HepG2 (cell line): ENCODE data around the gene SRCAP. TPM values are rescaled to one million over a fixed set of nuclear protein-coding genes. Genes with fewer than 3 reads are reported as not detected.

Experiments used
- CBX2 ChIP-seq, 2 experiments: fragments of 200-600 bp in 1 of 2; sonication (generic); formaldehyde crosslinking in 1 of 2; IDR thresholded peaks; 2 replicates each; pipeline versions ENCODE4 v1.7.0 to v1.8.1; 2018 to 2022; ENCODE audit warnings: low read depth in 2 of 2, low read length in 1 of 2, mild to moderate bottlenecking in 1 of 2, missing genetic modification reagents in 1 of 2
- GTF2F1 ChIP-seq: fragments of 150-350 bp; IDR thresholded peaks from 2 replicates; pipeline ENCODE4 v1.6.1; 2014; ENCODE audit warnings: low read length
- KLF6 ChIP-seq: IDR thresholded peaks from 2 replicates; pipeline ENCODE4 v1.8.0; 2016; ENCODE audit warnings: missing biosample characterization, missing genetic modification reagents
- MZF1 ChIP-seq: sonication (generic); formaldehyde crosslinking; IDR thresholded peaks from 2 replicates; pipeline ENCODE4 v1.8.1; 2023; ENCODE audit warnings: mild to moderate bottlenecking, missing genetic modification reagents, borderline replicate concordance
- PAX8 ChIP-seq: sonication (generic); formaldehyde crosslinking; IDR thresholded peaks from 2 replicates; pipeline ENCODE4 v1.8.0; 2022; ENCODE audit warnings: mild to moderate bottlenecking, missing genetic modification reagents, borderline replicate concordance
- RBAK ChIP-seq: sonication (generic); formaldehyde crosslinking; IDR thresholded peaks from 2 replicates; pipeline ENCODE4 v1.5.1; 2020; ENCODE audit warnings: mild to moderate bottlenecking, missing genetic modification reagents
- ZNF143 ChIP-seq: sonication (generic); formaldehyde crosslinking; IDR thresholded peaks from 2 replicates; pipeline ENCODE4 v1.4.0; 2020; ENCODE audit warnings: missing genetic modification reagents
- ZNF350 ChIP-seq: sonication (generic); formaldehyde crosslinking; IDR thresholded peaks from 2 replicates; pipeline ENCODE4 v1.4.0; 2020; ENCODE audit warnings: mild to moderate bottlenecking, low read depth, missing genetic modification reagents, borderline replicate concordance
- ZNF547 ChIP-seq: sonication (generic); formaldehyde crosslinking; IDR thresholded peaks from 2 replicates; pipeline ENCODE4 v1.5.1; 2020; ENCODE audit warnings: mild to moderate bottlenecking, missing genetic modification reagents
- ZNF562 ChIP-seq: sonication (generic); formaldehyde crosslinking; IDR thresholded peaks from 2 replicates; pipeline ENCODE4 v1.8.0; 2022; ENCODE audit warnings: missing genetic modification reagents, borderline replicate concordance
- ZNF564 ChIP-seq: sonication (generic); formaldehyde crosslinking; IDR thresholded peaks from 2 replicates; pipeline ENCODE4 v1.8.1; 2023; ENCODE audit warnings: mild to moderate bottlenecking, missing genetic modification reagents
- ZXDC ChIP-seq: sonication (generic); formaldehyde crosslinking; IDR thresholded peaks from 2 replicates; pipeline ENCODE4 v1.5.0; 2020; ENCODE audit warnings: mild to moderate bottlenecking, missing genetic modification reagents
- polyA plus RNA-seq, 8 experiments: library from polyadenylated mRNA; depleted of rRNA in 3 of 8; stranded (reverse) in 7 of 8; unstranded in 1 of 8; fragments of >200 nt; fragmentation: Illumina TruSeq in 4 of 8; extraction: Trizol in 4 of 8; gene quantifications; 2 replicates each; pipeline versions ENCODE4 v1.2.1 to v1.2.3, GENCODE V29; 2011 to 2016; ENCODE audit warnings: low read depth in 4 of 8, missing spikeins in 1 of 8, mixed read lengths in 1 of 8; ENCODE audit not compliant: insufficient read depth in 1 of 8
- total RNA-seq, 5 experiments: library from RNA; depleted of rRNA; stranded (reverse); fragments of >200 nt; fragmentation: Illumina TruSeq; extraction: Trizol; gene quantifications; 2 replicates each; pipeline ENCODE4 v1.2.3, GENCODE V29; 2016; ENCODE audit warnings: low read depth in 1 of 5
- TF ChIP-seq, protein P1 (sequence below): sonication (generic); formaldehyde crosslinking; IDR thresholded peaks from 2 replicates; pipeline ENCODE4 v1.4.0; 2020; ENCODE audit warnings: mild to moderate bottlenecking, missing genetic modification reagents
- TF ChIP-seq, protein P2 (sequence below): sonication (generic); formaldehyde crosslinking; conservative IDR thresholded peaks from 2 replicates; pipeline ENCODE4 v1.8.0; 2022; ENCODE audit warnings: low read depth, missing genetic modification reagents
- TF ChIP-seq, protein P3 (sequence below): IDR thresholded peaks from 2 replicates; pipeline ENCODE4 v1.6.1; 2018; ENCODE audit warnings: missing genetic modification reagents, mild to moderate bottlenecking, missing compliant biosample characterization

The SRCAP gene
- total and polyA plus RNA-seq, 2 of the 13 experiments (the other 11 are each of a cell fraction or from before 2014, with no cell fraction given) = 4.9 to 9.0 TPM

DNA sequence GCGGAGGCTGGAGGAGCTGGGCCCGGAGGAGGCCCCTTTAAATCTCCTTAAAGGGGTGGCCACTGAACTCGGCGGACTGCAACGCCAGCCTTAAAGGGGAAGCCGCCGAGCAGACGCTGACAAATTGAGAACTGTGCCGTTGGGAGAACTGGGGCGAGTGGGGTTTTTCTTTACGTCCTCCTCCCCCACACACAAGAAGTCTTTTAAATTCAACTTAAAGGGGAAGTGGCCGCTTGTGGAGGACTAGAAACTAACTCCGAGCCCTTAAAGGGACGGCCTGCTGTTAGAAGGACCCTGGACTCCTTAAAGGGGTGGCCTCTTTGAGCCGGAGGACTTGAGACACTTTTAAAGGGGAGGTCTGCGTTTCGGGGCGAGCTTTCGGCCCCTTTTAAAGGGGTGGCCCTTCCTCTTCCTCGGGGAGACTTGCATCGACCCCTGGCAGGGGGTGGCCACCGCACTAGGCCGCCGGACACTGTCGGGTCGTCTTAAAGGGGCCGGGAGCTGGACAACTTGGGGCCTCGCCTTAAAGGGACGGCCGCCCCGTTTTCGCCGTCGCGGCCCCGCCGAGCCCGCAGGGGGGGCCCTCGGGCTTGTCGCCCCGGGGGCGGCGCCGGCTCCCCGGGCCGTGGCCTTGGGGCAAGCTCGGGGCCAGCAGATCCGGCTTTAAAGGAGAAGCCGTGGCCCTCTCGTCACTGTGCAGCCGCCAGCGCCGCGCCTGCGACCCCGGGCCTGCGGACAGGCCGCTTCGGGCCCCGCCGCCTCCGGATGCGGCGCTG lies 40.1 kb upstream of the SRCAP start (continued):
- TF ChIP-seq, protein P1, sequence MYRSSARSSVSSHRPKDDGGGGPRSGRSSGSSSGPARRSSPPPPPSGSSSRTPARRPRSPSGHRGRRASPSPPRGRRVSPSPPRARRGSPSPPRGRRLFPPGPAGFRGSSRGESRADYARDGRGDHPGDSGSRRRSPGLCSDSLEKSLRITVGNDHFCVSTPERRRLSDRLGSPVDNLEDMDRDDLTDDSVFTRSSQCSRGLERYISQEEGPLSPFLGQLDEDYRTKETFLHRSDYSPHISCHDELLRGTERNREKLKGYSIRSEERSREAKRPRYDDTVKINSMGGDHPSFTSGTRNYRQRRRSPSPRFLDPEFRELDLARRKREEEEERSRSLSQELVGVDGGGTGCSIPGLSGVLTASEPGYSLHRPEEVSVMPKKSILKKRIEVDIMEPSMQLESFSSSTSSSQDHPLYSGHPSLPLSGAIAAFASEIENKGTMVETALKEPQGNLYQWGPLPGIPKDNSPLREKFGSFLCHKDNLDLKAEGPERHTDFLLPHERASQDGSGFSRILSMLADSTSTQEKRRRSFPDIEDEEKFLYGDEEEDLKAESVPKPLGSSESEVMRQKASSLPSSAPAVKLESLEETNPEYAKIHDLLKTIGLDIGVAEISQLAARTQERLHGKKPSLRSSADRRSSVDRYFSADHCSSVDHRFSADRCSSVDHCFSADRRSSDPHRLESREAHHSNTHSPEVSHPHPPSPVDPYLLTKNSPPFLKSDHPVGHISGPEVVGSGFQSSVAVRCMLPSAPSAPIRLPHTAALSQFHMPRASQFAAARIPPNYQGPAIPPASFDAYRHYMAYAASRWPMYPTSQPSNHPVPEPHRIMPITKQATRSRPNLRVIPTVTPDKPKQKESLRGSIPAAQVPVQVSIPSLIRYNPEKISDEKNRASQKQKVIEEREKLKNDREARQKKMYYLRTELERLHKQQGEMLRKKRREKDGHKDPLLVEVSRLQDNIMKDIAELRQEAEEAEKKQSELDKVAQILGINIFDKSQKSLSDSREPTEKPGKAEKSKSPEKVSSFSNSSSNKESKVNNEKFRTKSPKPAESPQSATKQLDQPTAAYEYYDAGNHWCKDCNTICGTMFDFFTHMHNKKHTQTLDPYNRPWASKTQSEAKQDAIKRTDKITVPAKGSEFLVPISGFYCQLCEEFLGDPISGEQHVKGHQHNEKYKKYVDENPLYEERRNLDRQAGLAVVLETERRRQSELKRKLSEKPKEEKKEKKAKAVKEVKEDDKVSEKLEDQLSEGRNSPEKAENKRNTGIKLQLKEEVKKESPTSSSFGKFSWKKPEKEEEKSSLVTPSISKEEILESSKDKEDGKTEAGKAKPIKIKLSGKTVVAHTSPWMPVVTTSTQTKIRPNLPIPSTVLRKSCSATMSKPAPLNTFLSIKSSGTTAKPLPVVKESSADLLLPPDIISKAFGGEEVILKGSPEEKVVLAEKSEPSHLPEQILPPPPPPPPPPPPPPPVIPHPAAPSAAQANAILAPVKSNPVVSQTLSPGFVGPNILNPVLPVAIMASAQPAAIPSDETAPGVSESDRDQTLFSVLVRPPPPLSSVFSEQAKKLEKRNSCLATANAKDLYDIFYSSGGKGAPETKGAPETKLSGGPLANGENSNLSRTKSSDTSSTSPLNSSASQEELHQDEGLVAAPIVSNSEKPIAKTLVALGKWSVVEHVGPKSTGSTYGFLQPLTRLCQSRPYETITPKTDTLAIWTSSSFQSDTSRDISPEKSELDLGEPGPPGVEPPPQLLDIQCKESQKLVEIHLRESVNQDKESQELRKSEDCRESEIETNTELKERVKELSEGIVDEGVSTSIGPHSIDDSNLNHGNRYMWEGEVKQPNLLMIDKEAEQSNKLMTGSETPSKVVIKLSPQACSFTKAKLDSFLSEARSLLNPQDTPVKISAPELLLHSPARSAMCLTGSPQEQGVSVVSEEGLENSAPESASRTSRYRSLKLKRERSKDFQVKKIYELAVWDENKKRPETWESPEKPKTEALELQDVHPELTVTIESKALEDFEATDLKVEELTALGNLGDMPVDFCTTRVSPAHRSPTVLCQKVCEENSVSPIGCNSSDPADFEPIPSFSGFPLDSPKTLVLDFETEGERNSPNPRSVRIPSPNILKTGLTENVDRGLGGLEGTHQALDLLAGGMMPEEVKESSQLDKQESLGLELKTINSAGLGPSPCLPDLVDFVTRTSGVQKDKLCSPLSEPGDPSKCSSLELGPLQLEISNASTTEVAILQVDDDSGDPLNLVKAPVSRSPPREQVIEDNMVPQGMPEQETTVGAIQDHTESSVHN (CRISPR knock-in tag) = no peak
- no peak for TF ChIP-seq ZNF562 (CRISPR knock-in tag)
- TF ChIP-seq ZXDC (CRISPR knock-in tag) = no peak
- peak; percentile 79; the same call in 1 of the 2 replicates for TF ChIP-seq ZNF547 (CRISPR knock-in tag)
- TF ChIP-seq KLF6 (CRISPR knock-in tag) = 0 out of 2 replicates have a peak, but pooled peaks have one; percentile 6
- no peak for TF ChIP-seq GTF2F1
- TF ChIP-seq PAX8 (CRISPR knock-in tag) = no peak
- TF ChIP-seq, protein P2, sequence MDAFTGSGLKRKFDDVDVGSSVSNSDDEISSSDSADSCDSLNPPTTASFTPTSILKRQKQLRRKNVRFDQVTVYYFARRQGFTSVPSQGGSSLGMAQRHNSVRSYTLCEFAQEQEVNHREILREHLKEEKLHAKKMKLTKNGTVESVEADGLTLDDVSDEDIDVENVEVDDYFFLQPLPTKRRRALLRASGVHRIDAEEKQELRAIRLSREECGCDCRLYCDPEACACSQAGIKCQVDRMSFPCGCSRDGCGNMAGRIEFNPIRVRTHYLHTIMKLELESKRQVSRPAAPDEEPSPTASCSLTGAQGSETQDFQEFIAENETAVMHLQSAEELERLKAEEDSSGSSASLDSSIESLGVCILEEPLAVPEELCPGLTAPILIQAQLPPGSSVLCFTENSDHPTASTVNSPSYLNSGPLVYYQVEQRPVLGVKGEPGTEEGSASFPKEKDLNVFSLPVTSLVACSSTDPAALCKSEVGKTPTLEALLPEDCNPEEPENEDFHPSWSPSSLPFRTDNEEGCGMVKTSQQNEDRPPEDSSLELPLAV (CRISPR knock-in tag) = no peak
- TF ChIP-seq ZNF143 (CRISPR knock-in tag) = no peak; the same call in 1 of the 2 replicates
- no peak for TF ChIP-seq MZF1
- TF ChIP-seq CBX2 (IDR thresholded peaks at IDR 0.05; ENCODE audit: low read depth, low read length) = no peak
- TF ChIP-seq CBX2 (CRISPR knock-in tag; IDR thresholded peaks at IDR 0.05; ENCODE audit: low read depth) = no peak
- TF ChIP-seq, protein P3, sequence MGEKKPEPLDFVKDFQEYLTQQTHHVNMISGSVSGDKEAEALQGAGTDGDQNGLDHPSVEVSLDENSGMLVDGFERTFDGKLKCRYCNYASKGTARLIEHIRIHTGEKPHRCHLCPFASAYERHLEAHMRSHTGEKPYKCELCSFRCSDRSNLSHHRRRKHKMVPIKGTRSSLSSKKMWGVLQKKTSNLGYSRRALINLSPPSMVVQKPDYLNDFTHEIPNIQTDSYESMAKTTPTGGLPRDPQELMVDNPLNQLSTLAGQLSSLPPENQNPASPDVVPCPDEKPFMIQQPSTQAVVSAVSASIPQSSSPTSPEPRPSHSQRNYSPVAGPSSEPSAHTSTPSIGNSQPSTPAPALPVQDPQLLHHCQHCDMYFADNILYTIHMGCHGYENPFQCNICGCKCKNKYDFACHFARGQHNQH (CRISPR knock-in tag) = 0 out of 2 replicates have a peak, but pooled peaks have one; percentile 43
- TF ChIP-seq ZNF564 (CRISPR knock-in tag) = no peak
- TF ChIP-seq RBAK (CRISPR knock-in tag) = no peak
- no peak for TF ChIP-seq ZNF350
